H4 (cell line): ENCODE measurements around the gene C1orf94. TPM values are rescaled to one million over a fixed set of nuclear protein-coding genes. Genes with fewer than 3 reads are reported as not detected.
"Not testable (repeated sequence)": the region's sequence is repeated elsewhere in the genome, so short reads cannot be mapped to it uniquely, and the experiment has no call there.

Source experiments
- DNase-seq: peaks from one replicate; pipeline ENCODE4 v3.0.0-alpha.2; 2015; ENCODE audit warnings: low spot score
- total RNA-seq: library from RNA; depleted of rRNA; stranded (reverse); fragments of >200 nt; shearing (Covaris generic); gene quantifications from 2 replicates; pipeline ENCODE4 v1.2.3, GENCODE V29; 2014

The C1orf94 gene
- total RNA-seq, 1 experiment from 2014 or later = not detected

DNA sequence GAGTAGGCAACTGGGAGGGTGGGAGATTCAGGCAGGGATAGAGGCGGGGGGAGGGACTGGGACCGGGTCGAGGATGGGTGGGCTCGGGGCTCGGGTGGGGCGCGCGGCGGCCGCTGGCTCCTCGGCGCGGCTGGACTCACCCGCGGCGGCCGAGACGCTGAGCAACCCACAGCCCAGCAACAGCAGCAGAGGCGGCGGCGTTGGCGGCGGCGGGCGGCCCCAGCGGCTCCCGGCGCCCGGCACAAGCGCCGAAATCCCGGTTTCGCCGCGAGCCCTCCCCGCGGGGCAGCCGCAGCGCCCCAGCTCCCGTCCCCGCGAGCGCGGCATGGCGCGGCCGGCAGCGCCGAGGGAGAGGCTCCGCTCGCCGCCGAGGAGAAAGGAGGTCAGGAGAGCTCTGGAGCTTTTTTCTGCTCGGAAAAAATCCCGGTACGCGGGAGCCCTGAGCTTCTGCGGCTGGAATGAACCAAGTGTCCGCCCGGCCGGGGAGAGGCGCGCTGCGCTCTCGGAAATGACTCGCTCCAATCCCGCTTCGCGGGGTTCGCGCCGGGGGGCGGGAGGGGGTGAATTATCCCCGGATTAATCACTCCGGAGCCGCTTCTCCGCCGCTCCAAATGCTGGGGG is 11.8 kb upstream of the C1orf94 start, which contains the start of gene CSMD2:
Gene CSMD2, minus strand, starts transcription at position 460 of the 621 bp plus-strand sequence. Its CDS starts 133 bp downstream, at position 327.
- DNase-seq = no peak

DNA sequence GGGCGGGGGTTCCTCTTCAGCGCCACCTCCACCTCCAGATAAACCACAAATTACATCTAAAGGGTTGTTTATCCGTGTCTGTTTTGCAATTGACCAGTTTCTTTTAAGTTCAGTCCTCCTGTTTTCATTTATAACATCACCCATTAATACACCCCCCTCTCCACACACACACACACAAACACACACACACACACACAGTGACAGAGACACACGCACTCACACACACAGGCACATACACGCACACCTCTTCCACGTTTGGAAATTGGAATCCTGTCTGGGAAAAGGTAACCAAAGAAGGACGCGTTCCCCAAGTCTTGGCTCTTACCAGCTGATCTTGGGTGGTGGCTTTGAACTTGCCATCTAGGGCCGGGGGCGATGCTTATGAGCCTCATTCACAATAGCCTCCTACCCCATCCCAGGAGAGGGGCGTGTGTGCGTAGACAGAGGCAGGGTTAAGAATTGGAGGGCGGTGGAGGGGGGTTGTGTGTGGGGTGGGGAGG is 11.2 kb upstream of the C1orf94 start:
- no peak for DNase-seq

DNA sequence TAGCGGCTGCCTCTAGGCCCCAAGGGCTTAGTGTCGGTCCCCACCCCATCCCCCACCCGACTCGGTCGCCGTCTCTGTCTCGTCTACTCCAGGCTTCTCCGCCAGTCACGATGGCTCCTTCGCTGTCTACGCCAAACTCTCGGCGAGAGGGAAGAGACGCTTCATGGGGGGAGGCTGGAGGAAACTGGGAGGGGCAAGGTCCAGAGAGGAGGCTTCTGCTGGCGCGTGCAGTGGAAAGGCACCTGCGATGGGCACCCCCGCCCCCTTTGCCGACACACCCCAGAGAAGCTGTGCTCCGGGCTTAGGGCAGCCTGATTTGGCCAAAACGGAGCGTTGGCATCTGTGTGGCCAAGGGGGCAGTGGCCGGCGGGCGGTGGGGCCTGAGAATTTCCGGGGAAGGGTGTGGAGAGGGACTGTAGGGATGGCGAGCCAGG is 10.5 kb upstream of the C1orf94 start:
- DNase-seq = no peak

DNA sequence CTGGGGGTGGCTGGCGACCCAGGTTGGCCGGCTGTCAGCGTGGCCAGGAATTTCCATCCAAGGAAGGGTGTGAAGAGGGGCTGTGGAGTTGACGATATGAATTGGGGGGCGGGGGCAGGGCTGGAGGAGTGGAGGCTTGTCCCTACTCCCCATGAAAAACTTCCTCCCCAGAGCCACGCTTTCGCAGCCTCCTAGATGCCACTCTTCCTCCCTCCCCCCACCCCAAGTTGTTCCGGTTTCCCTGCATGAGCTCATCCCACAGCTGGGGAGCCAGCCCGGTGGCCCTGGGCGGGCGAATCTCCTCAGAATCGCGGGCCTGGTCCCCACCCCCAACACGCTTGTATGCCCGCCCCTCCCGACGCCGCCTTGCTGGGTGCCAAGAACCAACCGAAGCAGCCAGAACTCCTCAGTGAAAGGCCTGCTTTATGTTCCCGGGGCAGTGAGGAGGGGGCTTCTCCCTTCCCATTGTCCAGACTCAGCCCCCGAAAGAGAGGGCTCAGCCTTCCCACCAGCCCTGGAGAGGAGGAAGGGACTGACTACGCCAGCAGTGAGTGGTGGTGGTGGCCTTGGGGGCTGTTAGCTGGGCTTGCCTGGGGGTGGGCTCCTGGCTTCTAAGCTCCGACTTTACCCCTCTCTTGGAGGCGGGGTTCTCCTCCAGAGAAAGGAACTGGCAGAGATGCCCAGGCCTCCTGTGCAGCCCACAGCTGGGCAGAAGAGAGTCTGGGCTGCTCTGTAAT is 9.9 kb upstream of the C1orf94 start:
- no peak for DNase-seq

DNA sequence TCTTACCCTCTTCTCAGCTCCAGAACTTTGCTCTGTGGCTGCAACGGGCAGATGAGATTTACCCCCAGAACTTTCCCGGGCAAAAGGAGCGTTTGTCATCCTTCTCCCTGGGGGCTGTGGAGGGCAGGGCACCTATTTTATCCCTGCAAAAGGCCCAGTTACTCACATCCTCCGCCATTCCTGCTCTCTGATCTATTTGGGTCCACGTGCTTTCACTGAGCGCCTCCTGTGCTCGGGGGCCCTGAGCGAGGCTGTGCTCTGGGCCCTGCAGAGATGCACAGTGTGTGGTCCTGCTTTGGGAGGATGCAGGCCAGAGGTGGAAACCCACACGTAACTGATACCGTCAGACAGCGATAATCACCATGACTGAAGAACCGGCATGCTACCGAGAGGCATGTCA is 9.3 kb upstream of the C1orf94 start:
- no peak for DNase-seq

DNA sequence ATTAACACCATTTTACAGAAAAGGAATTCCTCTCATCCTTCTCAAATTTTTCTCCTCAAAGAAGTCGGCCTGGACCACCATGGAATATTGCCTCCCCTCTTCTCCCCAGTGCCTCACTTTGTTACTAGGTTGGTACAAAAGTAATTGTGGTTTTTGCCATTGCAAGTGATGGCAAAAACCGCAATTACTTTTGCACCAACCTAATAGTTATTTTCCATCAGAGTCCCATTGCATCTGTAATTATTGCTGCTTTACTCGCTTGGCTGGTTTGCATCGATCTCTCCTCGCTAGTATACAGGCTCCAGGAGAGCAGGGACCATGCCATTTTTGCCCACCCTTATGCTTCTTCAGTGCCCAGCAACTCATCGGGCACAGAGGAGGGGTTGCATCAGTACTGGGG is 963 bp upstream of the C1orf94 start:
- no peak for DNase-seq

DNA sequence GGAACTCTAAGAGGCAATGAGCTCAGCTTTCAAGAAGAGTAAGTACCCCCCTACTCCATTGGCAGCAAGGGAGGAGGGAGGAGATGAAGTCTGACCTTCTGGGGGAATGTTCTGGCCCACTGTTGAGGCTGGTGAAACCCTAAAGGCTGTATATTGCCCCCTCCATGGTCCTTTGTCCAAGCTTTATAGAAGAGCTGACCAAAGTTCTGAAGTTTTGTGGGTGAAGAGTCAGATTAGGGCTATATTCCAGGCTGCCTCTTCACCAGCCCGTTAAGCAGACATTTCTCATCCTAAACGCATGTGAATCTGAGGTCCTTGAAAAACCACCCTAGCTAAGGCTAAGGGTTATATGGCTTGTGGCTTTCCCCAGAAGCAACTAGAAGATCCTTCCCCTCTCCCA is 1.4 kb downstream of the C1orf94 start:
- no peak for DNase-seq

DNA sequence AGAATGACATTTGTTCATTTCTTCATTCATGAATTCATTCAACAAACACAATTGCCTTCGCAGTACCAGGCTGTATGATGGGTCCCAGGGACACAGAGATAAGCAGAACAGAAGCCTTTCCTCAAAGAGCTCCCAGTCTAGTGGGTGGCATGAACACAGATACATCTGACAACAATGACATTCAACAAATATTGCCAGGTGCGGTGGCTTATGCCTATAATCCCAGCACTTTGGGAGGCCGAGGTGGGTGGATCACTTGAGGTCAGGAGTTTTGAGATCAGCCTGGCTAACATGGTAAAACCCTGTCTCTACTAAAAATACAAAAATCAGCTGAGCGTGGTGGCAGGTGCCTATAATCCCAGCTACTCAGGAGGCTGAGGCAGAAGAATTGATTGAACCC is 6.7 kb downstream of the C1orf94 start:
- DNase-seq = not testable (repeated sequence)

DNA sequence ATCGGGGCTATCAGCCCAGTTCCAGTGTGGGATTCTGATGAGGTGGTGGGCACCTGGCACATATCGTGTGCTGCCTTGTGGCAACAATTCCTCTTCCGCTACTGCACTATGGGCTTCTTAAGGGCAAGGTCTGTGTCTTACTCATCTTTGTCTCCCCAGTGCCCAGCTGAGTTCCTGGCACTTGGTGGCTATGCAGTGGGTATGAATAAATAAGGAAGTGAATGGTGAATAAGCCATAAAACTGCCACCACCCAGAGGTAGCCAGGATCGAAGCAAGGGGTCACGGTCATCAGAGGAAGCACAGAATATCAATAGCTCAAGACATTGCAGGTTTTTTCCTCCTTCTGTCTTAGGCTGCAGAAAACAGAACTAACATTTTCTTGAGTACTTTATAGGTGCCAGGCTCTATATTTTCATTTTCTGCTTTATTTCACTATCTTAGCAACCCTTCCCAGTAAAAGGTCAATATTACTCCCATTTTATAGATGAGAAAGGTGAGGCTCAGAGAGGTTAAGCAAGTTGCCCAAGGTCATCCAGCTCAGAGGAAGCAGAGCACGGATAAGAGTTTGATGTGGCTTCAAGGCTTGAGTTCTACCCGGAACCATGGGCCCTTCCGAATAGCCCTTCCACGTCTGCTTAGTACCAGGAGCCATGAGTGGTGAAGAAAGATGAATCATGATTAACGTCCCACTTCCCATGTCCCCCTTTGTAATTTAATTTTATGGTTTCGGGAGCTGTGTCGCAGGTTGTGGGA is 10.2 kb downstream of the C1orf94 start:
- no peak for DNase-seq

DNA sequence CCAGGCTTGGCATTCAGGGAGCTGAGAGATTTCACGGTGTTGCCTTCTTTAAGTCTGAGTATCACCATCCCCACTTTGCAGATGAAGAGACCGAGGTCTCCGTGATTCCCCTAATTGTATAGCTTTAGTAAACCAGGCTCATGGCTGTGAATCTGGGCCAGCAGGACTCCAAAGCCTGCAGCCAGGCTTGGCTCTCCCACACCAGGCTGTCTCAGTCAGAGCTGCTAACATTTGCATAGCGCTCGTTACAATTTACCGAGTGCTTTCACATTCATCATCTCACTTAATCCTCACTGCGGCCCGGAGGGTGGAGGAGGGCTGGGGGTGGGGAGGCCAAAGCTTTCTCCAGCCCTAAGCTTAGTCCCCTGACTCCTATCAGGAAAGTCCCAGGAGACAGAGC is 11.7 kb downstream of the C1orf94 start:
- no peak for DNase-seq

DNA sequence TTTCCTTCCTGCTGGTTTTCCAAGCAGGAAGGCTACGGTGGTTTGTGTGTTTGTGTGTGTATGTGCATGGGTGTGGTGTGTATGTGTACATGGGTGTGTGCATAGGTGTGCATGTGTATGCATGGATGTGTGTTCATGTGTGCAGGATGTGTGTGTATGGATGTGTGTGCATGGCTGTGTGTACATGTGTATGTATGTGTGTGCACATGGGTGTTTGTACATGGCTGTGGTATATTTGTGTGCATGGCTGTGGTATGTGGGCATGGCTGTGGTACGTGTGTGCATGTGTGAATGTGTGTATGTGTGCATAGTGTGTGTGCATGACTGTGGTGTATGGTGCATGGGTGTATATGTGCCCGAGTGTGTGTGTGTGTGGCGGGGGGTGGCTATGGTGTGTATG is 12.3 kb downstream of the C1orf94 start:
- DNase-seq = no peak

DNA sequence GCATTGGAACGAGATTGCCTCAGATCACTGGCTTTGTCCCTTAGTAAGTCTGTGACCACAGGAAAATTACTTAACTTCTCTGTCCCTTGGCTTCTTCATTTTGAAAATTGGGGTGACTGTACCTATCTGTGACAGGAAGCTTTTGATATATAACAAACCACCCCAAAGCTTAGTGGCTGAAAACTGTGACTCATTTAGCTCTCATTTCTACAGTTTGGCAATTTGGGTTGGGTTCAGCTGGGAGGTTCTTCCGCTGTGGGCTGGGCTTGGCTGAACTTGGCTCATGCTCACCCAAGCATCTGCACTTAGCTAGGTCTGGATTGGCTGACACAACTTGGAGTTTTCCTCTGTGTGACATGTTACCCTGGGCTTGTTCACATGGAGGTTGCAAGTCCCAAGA is 14.0 kb downstream of the C1orf94 start:
- DNase-seq = no peak

DNA sequence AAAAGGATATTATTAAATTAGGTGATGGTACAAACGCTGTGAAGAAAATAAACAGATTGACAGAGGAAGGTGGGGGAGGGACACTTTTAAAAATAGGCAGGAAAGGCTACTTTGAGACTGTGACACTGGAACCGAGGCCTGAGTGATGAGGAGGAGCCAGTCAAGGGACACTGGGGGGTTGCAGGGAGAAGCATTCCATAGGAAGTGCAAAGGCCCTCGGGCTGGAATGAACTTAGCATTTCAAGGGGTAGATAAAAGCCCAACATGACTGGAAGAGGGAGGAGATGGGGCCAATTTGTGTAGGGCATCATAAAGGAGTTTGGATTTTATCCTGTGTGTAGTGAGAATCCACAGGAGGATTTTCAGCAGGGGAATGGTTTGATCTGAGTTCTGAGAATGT is 15.9 kb downstream of the C1orf94 start:
- DNase-seq = no peak

DNA sequence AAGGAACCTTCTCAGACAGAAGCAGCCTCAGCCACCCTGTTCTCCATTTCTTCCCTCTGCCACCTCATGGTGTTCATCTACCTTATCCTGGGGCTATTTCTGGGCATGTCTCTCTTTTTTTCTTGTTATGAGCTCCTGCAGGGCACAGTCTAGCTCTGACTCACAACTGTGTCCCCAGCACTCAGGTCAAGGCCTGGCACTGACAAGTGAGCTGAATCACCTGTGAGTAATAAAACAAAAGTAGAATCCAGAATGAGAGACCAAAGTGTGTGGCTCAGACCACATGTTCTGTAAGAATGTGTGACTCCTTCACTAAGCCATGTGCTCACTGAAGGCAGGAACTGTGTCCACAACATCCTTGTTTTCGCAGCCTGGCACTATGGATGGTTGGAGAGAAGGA is 23.2 kb downstream of the C1orf94 start:
- no peak for DNase-seq

DNA sequence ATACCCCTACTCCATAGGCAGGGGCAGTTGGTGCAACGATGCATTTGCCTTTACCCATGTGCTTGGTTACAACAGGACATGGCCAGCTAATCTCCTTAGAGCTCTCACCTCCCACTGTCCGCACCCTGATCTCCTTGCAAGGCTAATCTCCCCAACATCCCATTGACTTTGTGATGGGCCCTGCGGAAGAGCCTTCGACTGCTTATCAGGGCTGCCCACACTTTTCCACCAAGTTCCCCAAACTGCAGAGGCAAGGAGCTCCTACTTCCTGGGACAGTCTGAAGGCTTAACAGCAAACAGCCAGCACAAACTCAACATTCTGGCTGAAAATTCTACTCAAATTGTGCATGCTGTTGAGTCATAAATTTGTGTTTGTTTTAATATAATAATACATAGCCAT is 36.0 kb downstream of the C1orf94 start:
- DNase-seq = no peak

DNA sequence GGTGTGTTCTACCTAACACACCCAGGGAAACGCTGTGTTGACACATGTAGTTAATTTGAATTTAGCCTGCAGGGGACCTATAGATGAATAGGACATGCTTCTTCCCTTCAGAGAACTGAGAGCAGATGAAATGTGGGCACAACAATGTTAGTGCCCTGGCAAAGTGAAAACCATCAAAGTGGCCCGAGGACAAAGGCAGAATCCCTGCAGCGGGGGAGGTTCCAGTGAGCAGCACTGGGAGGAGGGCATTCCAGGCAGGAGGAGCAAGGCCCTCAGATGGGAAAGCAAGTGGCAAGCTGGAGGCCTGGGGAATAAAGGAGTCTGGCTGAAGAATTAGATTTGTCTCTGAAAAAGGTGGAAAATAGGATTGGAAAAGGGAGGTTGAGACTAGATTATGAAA is 37.2 kb downstream of the C1orf94 start:
- no peak for DNase-seq

DNA sequence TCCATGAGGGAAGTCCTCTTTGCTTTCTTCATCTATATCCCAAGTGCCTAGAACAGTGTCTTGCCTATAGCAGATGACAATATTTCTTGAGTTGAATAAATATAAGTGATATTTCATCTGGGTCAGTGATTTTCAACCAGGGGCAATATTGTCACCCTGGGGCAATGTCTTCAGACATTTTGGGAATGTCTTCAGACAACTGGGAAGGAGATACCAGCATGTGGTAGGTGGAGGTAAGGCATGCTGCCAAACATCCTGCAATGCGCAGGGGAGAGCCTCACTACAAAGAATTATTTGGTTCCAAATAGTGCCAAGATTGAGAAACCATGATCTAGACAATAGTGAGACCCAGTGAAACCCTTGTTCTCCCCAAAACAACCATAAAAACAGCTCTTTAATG is 54.7 kb downstream of the C1orf94 start:
- DNase-seq = no peak

DNA sequence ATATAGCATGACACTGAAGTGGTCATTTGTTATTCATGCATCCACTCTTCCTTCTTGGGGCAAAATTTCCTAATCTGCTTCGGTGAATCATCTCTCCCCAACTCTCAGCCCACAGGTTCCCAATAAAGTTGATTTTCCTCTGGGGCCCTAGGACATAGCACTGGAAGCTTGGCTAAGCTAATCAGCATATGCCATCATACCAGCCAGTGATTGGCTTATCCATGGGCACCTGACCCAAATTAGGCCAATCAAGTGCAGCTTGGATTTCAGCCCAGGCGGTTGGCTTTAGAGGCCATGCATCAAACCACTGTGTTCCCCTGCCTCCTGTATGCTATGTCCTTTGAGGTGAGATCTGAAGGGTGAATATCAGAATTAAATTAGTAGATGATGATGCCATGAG is 58.9 kb downstream of the C1orf94 start:
- DNase-seq = no peak

DNA sequence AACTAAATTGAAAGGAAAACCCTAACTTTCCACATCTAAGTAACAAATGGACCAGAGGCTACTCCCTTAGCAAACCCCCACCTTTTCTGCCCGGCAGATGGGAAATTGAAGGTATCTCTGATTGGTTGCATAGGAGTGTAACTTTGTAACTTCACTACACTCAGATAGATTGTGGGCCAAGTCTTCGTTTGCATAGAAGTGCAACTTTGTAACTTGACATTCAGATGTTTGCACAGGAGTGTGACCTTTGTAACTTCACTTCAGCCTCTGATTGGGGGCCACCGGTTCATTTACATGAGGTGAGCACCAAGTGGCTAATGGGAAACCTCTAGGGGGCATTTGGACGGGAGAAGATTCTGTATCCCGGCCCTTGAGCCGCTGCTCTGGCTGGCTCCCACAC is 59.4 kb downstream of the C1orf94 start:
- DNase-seq = no peak

DNA sequence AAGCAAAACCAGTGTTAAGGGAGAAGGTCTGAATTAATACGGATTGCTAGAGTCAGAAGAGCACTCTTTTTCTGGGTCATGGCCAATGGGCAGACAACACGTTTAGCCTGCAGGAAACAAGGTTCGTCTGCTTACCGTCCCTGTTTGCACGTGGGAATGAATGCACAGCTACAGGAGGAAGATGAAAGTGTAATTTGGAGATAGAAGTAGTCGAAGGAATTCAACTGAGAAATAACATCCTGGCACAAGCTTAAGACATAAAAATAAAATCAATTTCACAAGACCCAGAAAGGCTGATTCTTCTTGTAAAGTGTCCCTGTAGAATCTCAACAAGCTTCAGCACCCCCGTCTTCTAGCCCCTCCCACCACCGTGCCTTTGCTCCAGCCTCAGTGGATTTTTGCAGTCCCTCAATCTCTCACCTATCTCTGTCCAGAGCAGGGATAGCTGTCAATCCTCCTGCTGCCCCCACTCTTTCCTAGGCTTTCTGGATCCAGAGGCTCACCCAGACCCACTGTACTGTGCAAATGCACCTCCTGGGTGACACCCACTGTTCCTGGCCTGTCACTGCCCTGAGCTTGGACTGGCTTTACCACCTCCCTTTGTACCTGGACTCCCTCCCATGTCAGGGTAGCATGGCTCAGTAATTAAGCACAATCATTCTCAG is 60.6 kb downstream of the C1orf94 start:
- no peak for DNase-seq

DNA sequence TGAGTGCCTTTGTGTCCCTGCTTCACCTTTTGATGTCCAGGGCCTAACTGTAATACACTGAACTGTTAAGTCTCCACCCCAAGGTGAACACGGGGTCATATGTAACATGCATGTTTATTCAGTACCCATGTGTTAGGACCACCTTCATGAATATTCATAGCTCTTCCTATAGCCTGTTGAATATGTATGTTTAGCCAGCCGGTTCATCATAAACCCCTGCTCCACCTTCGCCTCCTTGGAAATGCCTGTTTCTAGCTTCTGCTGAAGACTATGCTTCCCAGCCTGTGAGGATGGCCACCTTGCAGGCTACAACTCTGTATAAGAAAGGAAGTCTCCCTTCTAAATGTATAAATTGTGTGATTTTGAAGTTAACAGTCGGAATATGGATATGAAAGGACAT is 69.3 kb downstream of the C1orf94 start:
- DNase-seq = no peak

DNA sequence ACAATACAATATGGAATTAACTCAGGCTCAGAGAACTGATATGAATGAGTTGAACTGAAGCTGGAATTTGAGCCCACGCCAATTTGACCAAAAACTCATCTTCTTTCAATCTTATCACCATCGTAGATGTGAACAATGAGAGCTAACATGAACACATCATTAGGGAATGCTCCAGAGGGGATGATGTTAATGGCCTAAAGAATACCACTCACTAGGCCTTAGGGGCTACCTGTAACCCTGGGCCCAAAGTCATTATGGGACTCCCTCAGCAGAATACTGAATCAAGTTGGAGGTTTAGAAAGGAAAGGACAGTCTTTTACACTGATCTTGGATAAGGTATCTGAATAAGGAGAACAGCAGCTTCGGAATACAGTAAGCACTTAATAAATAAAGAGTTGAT is 73.6 kb downstream of the C1orf94 start:
- no peak for DNase-seq
